ENCODE data around the gene SETD1B.
"Not testable (repeated sequence)": the region's sequence is repeated elsewhere in the genome, so short reads cannot be mapped to it uniquely, and the experiment has no call there.

SETD1B gene

DNA sequence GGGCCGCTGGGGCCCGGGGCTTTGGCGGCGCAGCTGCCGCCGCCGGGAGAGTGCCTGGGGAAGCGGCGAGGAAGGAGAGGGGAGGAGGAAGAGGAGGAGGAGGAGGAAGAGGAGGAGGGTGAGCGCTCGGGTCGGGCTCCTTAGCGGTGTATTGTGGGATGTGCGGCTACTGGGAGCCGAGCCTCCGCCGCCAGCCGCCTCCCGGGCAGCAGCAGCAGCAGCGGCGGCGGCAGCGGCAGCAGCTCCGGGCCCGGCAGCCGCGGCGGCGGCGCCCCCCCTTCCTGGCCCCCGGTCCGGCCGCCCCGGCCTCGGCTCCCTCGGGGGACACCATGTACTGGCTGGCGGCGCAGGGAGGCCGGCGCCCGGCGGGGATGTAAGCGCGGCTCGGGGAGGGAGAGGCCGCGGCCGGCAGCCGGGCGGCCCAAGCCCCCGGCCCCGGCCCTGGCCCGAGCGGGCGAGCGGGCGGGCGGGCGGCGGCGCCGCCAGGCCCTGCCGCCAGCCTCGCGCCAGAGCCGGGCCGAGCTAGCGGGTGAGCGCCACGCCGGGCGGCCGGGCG is at the start of gene SETD1B:
Gene SETD1B, plus strand, starts transcription at position 149 of the 556 bp plus-strand sequence. CDS start 729 bp downstream, outside the sequence.
- TF ChIP-seq ZFX (IDR thresholded peaks at IDR 0.05; ENCODE audit: borderline replicate concordance) (no peak), CTCF (IDR thresholded peaks at IDR 0.05) (no peak)

GRCh38 chr12:121754836-121755235 is 49.0 kb upstream of the SETD1B start:
- H3K27ac ChIP-seq: peak overlapping the region; percentile 67
- TF ChIP-seq ZFX (IDR thresholded peaks at IDR 0.05; ENCODE audit: borderline replicate concordance) (no peak), CTCF (IDR thresholded peaks at IDR 0.05) (no peak)

More for the DNA sequence above, at the start of gene SETD1B:
- peak within 1 kb of the TSS; percentile 100 for H3K27ac ChIP-seq

- peak overlapping the region; percentile 67 for H3K27ac ChIP-seq
Measured at GRCh38 chr12:121755591-121755990, 48.2 kb upstream of the SETD1B start.

GRCh38 chr12:121758536-121758935 is 45.3 kb upstream of the SETD1B start:
- H3K27ac ChIP-seq: not testable (repeated sequence)

More at GRCh38 chr12:121755591-121755990, 48.2 kb upstream of the SETD1B start:
- TF ChIP-seq ZFX (IDR thresholded peaks at IDR 0.05; ENCODE audit: borderline replicate concordance) (no peak), CTCF (IDR thresholded peaks at IDR 0.05) (no peak)

GRCh38 chr12:121762269-121762668 is 41.5 kb upstream of the SETD1B start:
- no peak overlapping the region for H3K27ac ChIP-seq
- TF ChIP-seq CTCF (IDR thresholded peaks at IDR 0.05) (no peak), ZFX (IDR thresholded peaks at IDR 0.05; ENCODE audit: borderline replicate concordance) (no peak)

DNA sequence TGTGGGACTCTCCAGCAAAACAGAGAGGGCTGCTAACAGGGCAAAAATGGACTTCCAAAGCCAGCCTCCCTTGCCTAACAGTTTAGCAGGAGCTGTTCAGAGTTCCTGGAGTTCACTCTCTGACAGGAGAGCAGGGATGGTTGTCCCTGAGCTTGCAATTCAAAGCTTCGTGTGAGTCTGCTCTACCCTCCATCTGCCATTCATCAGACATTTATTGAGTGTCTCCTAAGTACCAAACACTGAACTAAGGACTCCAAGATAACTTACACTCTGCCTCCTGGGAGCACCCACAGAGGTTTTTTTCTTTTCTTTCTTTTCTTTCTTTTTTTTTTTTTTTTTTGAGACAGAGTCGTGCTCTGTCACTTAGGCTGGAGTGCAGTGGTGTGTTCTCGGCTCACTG is 39.0 kb upstream of the SETD1B start:
- no peak for TF ChIP-seq CTCF (IDR thresholded peaks at IDR 0.05)
- no peak for TF ChIP-seq ZFX (IDR thresholded peaks at IDR 0.05; ENCODE audit: borderline replicate concordance)
- H3K27ac ChIP-seq: no peak overlapping the region

DNA sequence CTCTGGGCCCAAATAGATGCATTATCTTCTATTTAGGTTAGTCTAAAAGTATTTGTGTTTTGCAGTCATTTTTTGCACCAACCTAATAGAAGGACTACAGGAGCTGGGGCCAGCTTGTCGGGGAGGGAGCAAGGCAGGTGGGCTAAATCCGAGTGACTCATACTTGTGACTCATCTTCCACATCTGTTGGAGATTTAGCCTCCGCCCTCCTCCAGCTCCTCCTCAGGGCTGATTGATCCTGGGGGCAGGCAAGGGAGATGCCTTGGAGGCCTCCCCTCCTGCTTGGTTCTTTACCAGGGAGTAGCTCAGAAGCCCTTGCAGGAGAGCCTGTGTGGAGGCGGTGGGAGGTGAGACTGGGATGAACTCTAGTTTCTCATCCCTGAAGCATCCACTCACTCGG is 38.2 kb upstream of the SETD1B start:
- TF ChIP-seq CTCF (IDR thresholded peaks at IDR 0.05): no peak
- TF ChIP-seq ZFX (IDR thresholded peaks at IDR 0.05; ENCODE audit: borderline replicate concordance): no peak
- no peak overlapping the region for H3K27ac ChIP-seq
